ENCODE data around the gene CDC42BPA.

Gene CDC42BPA

GRCh38 chr1:227265891-227266290 lies 52.4 kb downstream of the CDC42BPA start:
- no peak overlapping the region for H3K27ac ChIP-seq (ENCODE audit: low read depth, low read length)
- no peaks in the 10 kb centered on the region for H3K36me3 ChIP-seq (ENCODE audit: control insufficient read depth in 5 of 5, insufficient read depth in 5 of 5, low read length in 5 of 5)
- no peak overlapping the region for H3K9ac ChIP-seq (ENCODE audit: low read length in 5 of 5)
- H3K27me3 ChIP-seq (ENCODE audit: control insufficient read depth in 5 of 5, insufficient read depth in 4 of 5, low read length in 5 of 5), result no peaks in the 10 kb centered on the region
- H3K4me3 ChIP-seq (ENCODE audit: low read depth in 1 of 5, low read length in 5 of 5), result no peak overlapping the region
- H3K4me1 ChIP-seq (ENCODE audit: control insufficient read depth in 5 of 5, insufficient read depth in 5 of 5, low read length in 5 of 5), result peaks cover 0 to 14% (median 9%) of the 10 kb centered on the region in 5 donors
- H3K9me3 ChIP-seq (ENCODE audit: control insufficient read depth in 5 of 5, low read length in 5 of 5), result no peaks in the 10 kb centered on the region

GRCh38 chr1:227263869-227264268 lies 54.4 kb downstream of the CDC42BPA start:
- H3K9ac ChIP-seq (ENCODE audit: low read length in 5 of 5), result no peak overlapping the region
- no peaks in the 10 kb centered on the region for H3K27me3 ChIP-seq (ENCODE audit: control insufficient read depth in 5 of 5, insufficient read depth in 4 of 5, low read length in 5 of 5)
- H3K4me3 ChIP-seq (ENCODE audit: low read depth in 1 of 5, low read length in 5 of 5), result no peak overlapping the region
- no peak overlapping the region for H3K27ac ChIP-seq (ENCODE audit: low read depth, low read length)
- no peaks in the 10 kb centered on the region for H3K36me3 ChIP-seq (ENCODE audit: control insufficient read depth in 5 of 5, insufficient read depth in 5 of 5, low read length in 5 of 5)
- H3K9me3 ChIP-seq (ENCODE audit: control insufficient read depth in 5 of 5, low read length in 5 of 5), result no peaks in the 10 kb centered on the region
- peaks cover 0 to 12% (median 7%) of the 10 kb centered on the region in 5 donors for H3K4me1 ChIP-seq (ENCODE audit: control insufficient read depth in 5 of 5, insufficient read depth in 5 of 5, low read length in 5 of 5)

GRCh38 chr1:227261501-227261900 lies 56.8 kb downstream of the CDC42BPA start:
- no peaks in the 10 kb centered on the region for H3K9me3 ChIP-seq (ENCODE audit: control insufficient read depth in 5 of 5, low read length in 5 of 5)
- H3K4me3 ChIP-seq (ENCODE audit: low read depth in 1 of 5, low read length in 5 of 5), result no peak overlapping the region
- no peak overlapping the region for H3K27ac ChIP-seq (ENCODE audit: low read depth, low read length)
- no peak overlapping the region for H3K9ac ChIP-seq (ENCODE audit: low read length in 5 of 5)
- peaks cover 0 to 5% (median 0%) of the 10 kb centered on the region in 5 donors for H3K4me1 ChIP-seq (ENCODE audit: control insufficient read depth in 5 of 5, insufficient read depth in 5 of 5, low read length in 5 of 5)
- no peaks in the 10 kb centered on the region for H3K27me3 ChIP-seq (ENCODE audit: control insufficient read depth in 5 of 5, insufficient read depth in 4 of 5, low read length in 5 of 5)
- H3K36me3 ChIP-seq (ENCODE audit: control insufficient read depth in 5 of 5, insufficient read depth in 5 of 5, low read length in 5 of 5), result no peaks in the 10 kb centered on the region

GRCh38 chr1:227260433-227260832 lies 57.9 kb downstream of the CDC42BPA start:
- H3K4me3 ChIP-seq (ENCODE audit: low read depth in 1 of 5, low read length in 5 of 5), result no peak overlapping the region
- H3K4me1 ChIP-seq (ENCODE audit: control insufficient read depth in 5 of 5, insufficient read depth in 5 of 5, low read length in 5 of 5), result peaks cover 0 to 5% (median 0%) of the 10 kb centered on the region in 5 donors
- H3K9me3 ChIP-seq (ENCODE audit: control insufficient read depth in 5 of 5, low read length in 5 of 5), result no peaks in the 10 kb centered on the region
- H3K27me3 ChIP-seq (ENCODE audit: control insufficient read depth in 5 of 5, insufficient read depth in 4 of 5, low read length in 5 of 5), result no peaks in the 10 kb centered on the region
- H3K27ac ChIP-seq (ENCODE audit: low read depth, low read length), result no peak overlapping the region
- no peak overlapping the region for H3K9ac ChIP-seq (ENCODE audit: low read length in 5 of 5)
- no peaks in the 10 kb centered on the region for H3K36me3 ChIP-seq (ENCODE audit: control insufficient read depth in 5 of 5, insufficient read depth in 5 of 5, low read length in 5 of 5)

DNA sequence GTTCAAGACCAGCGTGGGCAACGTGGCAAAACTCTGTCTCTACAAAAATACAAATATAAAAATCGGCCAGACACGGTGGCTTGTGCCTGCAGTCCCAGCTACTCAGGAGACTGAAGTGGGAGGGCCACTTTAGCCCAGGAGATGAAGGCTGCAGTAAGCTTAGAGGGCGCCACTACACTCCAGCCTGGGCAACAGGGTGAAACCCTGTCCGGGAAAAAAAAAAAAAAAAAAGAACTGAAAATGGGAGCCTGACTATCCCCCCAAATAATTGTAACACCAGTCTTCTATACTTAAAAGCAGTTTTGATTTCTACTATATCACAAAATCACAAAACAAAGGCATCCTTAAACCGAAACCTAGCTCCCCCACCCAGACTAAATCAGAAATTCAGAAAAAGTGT lies 60.3 kb downstream of the CDC42BPA start:
- Histone ChIP-seq H3K36me3 (ENCODE audit: control insufficient read depth in 5 of 5, insufficient read depth in 5 of 5, low read length in 5 of 5) (peaks cover 0 to 2% (median 0%) of the 10 kb centered on the region in 5 donors), H3K4me1 (ENCODE audit: control insufficient read depth in 5 of 5, insufficient read depth in 5 of 5, low read length in 5 of 5) (peaks cover 0 to 5% (median 0%) of the 10 kb centered on the region in 5 donors), H3K9me3 (ENCODE audit: control insufficient read depth in 5 of 5, low read length in 5 of 5) (no peaks in the 10 kb centered on the region), H3K27ac (ENCODE audit: low read depth, low read length) (no peak overlapping the region), H3K27me3 (ENCODE audit: control insufficient read depth in 5 of 5, insufficient read depth in 4 of 5, low read length in 5 of 5) (no peaks in the 10 kb centered on the region), H3K4me3 (ENCODE audit: low read depth in 1 of 5, low read length in 5 of 5) (no peak overlapping the region), H3K9ac (ENCODE audit: low read length in 5 of 5) (no peak overlapping the region)

DNA sequence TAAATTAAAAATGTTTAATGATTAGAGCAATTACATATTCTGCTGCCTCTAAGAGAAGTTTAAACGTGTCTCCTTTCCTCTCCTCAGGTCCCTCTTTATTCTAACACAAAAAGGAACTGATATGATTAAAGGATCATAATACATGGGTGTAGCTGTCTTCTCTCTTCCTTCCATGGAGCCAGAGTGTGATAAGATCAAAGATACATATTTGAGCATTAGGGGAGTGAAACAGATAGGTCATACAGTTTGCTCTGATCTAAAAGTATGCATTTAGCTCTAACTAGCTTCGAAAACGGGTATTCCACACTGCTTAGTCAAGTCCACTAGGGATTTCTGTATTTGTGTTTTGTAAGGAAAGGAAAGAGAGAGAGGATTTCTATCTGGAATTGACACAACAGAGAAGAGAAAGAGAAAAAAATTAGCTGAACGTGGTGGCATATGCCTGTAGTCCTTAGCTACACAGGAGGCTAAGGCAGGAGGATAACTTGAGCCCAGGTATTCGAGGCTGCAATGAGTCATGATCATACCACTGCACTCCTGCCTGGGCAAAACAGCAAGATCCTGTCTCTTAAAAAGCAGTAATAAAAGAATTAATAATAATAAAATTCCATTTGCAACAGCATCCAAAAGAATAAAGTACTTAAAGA lies 63.1 kb downstream of the CDC42BPA start:
- H3K36me3 ChIP-seq (ENCODE audit: control insufficient read depth in 5 of 5, insufficient read depth in 5 of 5, low read length in 5 of 5), result peaks cover 0 to 3% (median 0%) of the 10 kb centered on the region in 5 donors
- peaks cover 0 to 5% (median 0%) of the 10 kb centered on the region in 5 donors for H3K4me1 ChIP-seq (ENCODE audit: control insufficient read depth in 5 of 5, insufficient read depth in 5 of 5, low read length in 5 of 5)
- no peaks in the 10 kb centered on the region for H3K9me3 ChIP-seq (ENCODE audit: control insufficient read depth in 5 of 5, low read length in 5 of 5)
- no peak overlapping the region for H3K4me3 ChIP-seq (ENCODE audit: low read depth in 1 of 5, low read length in 5 of 5)
- H3K27me3 ChIP-seq (ENCODE audit: control insufficient read depth in 5 of 5, insufficient read depth in 4 of 5, low read length in 5 of 5), result no peaks in the 10 kb centered on the region
- no peak overlapping the region for H3K9ac ChIP-seq (ENCODE audit: low read length in 5 of 5)
- no peak overlapping the region for H3K27ac ChIP-seq (ENCODE audit: low read depth, low read length)

DNA sequence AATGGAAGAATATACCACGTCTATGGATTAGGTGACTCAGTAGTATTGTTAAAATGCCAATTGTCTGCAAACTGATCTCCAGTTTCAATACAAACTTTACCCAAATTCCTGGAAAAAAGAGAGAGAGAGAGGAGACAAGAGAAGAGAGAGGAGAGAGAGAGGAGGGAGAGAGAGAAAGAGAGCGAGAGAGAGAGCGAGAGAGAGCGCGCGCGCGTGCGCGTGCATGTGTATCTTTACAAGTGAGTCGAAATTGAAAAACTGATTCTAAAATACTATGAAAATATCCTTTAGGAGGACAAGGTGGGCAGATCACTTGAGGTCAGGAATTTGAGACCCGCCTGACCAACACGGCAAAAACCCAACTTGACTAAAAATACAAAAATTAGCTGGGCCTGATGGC lies 65.2 kb downstream of the CDC42BPA start:
- H3K27ac ChIP-seq (ENCODE audit: low read depth, low read length), result no peak overlapping the region
- no peak overlapping the region for H3K4me3 ChIP-seq (ENCODE audit: low read depth in 1 of 5, low read length in 5 of 5)
- H3K9ac ChIP-seq (ENCODE audit: low read length in 5 of 5), result no peak overlapping the region
- no peaks in the 10 kb centered on the region for H3K27me3 ChIP-seq (ENCODE audit: control insufficient read depth in 5 of 5, insufficient read depth in 4 of 5, low read length in 5 of 5)
- H3K9me3 ChIP-seq (ENCODE audit: control insufficient read depth in 5 of 5, low read length in 5 of 5), result no peaks in the 10 kb centered on the region
- peaks cover 0 to 3% (median 0%) of the 10 kb centered on the region in 5 donors for H3K36me3 ChIP-seq (ENCODE audit: control insufficient read depth in 5 of 5, insufficient read depth in 5 of 5, low read length in 5 of 5)
- H3K4me1 ChIP-seq (ENCODE audit: control insufficient read depth in 5 of 5, insufficient read depth in 5 of 5, low read length in 5 of 5), result no peaks in the 10 kb centered on the region

DNA sequence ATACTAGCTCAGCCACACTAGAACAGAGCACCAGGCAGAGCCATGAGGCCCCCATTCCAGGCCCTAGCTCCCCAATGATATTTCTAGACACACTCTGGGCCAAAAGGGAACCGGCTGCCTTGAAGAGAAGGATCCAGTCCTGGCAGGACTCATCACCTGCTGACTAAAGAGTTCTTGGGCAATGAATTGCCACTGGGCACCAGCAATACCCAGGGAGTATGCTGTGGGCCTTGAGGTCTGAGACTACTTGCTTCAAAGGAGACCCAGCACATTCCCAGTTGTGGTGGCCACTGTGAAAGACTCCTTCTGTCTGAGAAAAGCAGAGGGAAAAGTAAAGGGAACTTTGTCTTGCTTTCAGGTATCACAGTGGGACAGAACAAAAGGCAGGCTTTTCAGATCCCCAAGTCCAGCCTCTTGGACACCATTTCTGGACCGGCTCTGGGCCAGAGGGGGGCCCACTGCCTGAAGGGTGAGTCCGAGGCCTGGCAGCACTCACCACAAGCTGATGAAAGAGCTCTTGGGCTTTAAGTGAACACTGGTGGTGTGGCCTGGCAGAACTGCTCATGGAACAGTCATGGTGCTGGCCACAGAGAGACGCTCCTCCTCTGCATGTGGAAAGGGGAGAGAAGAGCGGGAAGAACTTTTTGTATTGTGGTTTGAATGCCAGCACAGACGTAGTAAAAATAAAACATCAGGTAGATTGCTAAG lies 72.5 kb downstream of the CDC42BPA start:
- Histone ChIP-seq H3K27me3 (ENCODE audit: control insufficient read depth in 5 of 5, insufficient read depth in 4 of 5, low read length in 5 of 5) (no peaks in the 10 kb centered on the region), H3K9ac (ENCODE audit: low read length in 5 of 5) (no peak overlapping the region), H3K36me3 (ENCODE audit: control insufficient read depth in 5 of 5, insufficient read depth in 5 of 5, low read length in 5 of 5) (no peaks in the 10 kb centered on the region), H3K4me1 (ENCODE audit: control insufficient read depth in 5 of 5, insufficient read depth in 5 of 5, low read length in 5 of 5) (peaks cover 0 to 31% (median 22%) of the 10 kb centered on the region in 5 donors), H3K4me3 (ENCODE audit: low read depth in 1 of 5, low read length in 5 of 5) (no peak overlapping the region), H3K27ac (ENCODE audit: low read depth, low read length) (peak overlapping the region; percentile 90), H3K9me3 (ENCODE audit: control insufficient read depth in 5 of 5, low read length in 5 of 5) (no peaks in the 10 kb centered on the region)

DNA sequence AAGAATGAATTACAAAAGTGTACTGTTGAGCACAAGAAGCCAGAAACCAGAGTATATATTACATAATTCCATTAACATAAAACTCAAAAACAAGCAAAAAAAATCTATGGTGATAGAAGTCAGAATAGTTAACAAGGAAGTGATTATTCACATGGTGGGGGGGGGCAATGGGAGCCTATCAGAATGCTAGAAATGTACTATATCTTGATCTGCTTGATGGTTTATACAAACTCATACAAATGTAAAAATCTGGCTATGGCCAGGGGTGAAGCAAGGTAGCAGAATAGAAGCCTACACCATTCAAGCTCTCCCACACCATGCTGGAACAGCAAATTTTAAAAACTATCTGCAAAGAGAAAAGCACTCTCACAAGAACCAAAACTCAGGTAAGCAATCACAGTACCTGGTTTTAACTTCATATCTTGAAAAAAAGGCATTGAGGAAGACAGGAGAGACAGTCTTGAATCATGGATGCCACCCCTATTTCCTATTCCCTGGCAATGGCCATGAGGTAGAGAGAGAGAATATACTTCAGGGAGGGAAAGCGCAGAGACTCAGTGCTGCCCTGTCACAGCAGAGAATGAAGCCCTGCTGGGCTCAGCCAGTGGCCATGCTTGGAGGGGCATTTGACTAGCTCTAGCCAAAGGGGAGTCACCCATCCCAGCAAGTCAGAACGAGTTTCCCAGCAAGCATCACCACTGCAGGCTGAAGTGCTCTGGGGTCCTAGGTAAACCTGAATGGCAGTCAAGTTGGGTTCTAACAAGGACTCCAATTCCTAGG lies 73.8 kb downstream of the CDC42BPA start:
- Histone ChIP-seq H3K9ac (ENCODE audit: low read length in 5 of 5) (peak overlapping the region in 2 of 5 donors; percentile 7 to 69), H3K9me3 (ENCODE audit: control insufficient read depth in 5 of 5, low read length in 5 of 5) (no peaks in the 10 kb centered on the region), H3K27me3 (ENCODE audit: control insufficient read depth in 5 of 5, insufficient read depth in 4 of 5, low read length in 5 of 5) (no peaks in the 10 kb centered on the region), H3K4me1 (ENCODE audit: control insufficient read depth in 5 of 5, insufficient read depth in 5 of 5, low read length in 5 of 5) (peaks cover 0 to 31% (median 22%) of the 10 kb centered on the region in 5 donors), H3K36me3 (ENCODE audit: control insufficient read depth in 5 of 5, insufficient read depth in 5 of 5, low read length in 5 of 5) (no peaks in the 10 kb centered on the region), H3K4me3 (ENCODE audit: low read depth in 1 of 5, low read length in 5 of 5) (peak overlapping the region in 2 of 5 donors; percentile 34 to 36), H3K27ac (ENCODE audit: low read depth, low read length) (peak overlapping the region; percentile 90)

Data from subcutaneous abdominal adipose tissue (tissue), 5 donors.